ENCODE measurements around the gene PPARA.
A peak's percentile ranks its signal among the peaks of the same experiment; 100 is the strongest.

Gene PPARA

DNA sequence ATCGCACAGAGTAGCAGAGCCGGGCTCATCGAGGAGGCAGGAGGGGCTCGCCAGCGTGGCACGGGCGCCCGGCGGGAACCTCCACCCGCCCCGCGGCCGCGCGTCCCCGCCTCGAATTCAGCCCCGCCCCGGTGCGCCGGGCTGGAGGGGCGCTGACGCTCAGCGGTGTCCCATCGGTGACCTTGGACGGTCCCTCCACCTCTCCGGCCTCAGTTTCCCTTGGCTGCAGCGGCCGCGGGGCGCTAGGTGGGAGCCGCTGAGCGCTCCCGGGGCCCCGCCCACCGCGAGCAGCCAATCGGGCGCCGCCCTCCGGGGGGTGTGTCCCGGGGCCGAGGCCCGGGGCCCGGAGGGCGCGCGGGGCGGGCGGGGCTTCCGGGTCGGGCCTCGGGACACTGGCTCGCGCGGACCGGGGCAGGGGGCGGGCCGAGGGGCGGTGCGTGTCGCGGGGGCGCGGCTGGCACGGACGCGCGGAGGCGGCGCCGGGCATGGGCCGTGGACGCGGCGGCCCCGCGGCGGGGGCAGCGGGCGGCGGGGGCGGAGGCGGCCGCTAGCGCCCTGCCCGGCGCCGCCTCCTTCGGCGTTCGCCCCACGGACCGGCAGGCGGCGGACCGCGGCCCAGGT is at the start of gene PPARA:
TSS of gene PPARA (plus strand) at position 493 of the 621 bp plus-strand sequence. CDS start 47,858 bp downstream, outside the sequence.
- DNase-seq, result peak; percentile 86

GRCh38 chr22:46102159-46102558 is 48.2 kb upstream of the PPARA start:
- DNase-seq, result no peak

DNA sequence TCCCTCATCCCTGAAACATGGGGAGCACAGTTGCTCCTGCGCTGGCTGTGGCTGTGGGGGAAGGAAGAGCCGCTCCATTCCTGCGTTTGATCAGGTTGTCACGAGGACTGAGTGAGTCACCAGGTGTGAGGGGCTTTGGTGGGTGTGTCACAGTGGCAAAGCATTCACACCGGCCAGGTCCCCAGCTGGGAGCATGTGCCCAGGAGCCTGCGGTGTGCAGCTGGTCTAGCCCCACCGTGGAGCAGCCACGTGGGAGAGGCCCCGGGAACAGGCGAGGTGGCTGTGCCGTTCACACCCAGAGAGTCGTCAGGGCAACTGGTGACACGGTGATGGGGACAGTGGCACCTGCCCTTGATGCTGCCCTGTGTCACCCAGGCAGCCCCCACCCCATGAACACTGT is 47.6 kb upstream of the PPARA start:
- no peak for DNase-seq

- no peak for DNase-seq
Measured at GRCh38 chr22:46103181-46103580, 47.1 kb upstream of the PPARA start.

DNA sequence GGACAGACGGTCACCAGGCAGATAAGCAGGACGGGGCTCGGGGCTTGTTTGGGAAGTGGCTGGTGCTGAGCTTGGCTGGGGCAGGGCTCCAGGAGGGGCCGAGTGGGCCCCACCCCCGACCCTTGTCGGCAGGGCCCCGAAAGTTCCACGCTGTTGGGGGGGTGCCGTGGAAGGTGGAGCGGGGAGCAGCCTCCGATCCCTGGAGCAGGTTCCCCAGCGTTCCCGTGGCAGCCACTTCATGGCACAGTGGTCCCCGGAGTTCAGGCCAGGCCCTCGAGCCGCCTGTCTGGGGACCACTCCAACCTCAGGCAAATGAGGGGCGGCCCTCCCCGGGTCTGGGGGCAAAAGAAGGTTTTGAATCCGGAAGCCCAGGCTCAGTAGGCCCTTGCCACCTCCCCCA is 46.7 kb upstream of the PPARA start:
- DNase-seq, result no peak

DNA sequence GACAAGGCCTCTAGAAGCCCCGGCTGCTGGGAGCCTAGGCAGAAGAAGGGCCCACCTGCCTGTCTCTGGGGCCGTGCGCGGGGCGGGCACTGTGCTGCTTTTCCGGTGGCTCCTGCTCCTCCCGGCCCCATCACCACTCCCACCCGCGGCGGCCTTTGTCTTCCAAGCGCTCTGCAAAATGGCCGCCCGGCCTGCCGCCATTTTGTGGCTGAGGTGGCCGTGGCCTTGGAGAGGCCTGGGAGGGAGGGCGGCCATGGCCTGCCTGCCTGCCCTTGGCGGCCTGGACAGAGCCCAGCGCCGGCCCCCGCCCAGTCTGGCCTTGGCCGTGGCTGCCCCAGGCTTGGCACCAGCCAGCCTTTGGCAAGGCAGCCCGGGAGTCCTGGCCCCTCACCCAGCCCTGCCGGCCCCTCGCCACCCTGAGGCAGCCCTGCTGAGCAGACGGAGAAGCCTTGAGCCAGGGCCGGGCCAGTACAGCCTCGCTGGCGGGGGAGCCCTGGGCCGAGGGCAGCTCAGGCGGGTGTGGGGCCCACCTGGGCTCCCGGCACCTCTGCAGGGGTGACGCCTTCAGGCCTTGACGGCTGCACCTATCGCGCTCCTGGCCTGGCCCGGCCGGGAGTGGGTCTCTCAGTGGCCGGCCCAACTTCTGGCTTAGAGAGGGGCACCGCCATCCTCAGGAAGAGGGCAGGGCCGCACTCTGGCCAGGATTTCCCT is 46.0 kb upstream of the PPARA start:
- no peak for DNase-seq

DNA sequence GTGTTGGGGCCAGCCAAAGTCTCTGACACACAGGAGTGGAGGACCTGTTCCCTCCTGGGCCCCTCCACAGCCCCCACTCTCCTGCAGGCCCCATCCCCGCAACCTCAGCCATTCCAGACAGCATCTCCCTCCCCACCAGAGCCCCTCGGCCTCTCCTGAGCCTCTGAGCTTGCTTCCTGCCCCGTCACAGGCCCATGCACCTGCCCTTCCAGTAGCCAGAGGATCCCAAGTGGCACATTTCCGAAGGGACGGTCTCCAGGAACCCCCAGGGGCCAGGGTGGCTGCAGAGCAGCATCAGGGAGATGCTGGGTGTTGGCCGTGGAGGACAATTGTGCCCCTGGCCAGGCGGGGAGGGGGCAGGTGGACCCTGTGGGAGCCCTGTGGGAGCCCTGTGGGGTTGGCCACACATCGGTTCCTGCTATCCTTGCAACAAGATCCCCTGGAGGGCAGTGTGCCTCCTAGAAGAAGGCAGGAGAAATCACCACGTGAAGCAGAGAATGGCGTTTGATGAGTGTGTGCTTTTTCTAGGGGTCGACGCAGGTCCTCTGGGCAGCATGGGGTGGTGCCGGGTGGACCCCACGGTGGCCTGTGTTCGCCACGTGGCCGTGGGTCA is 45.3 kb upstream of the PPARA start:
- no peak for DNase-seq

- DNase-seq, result no peak
Measured at GRCh38 chr22:46105494-46106278, 44.6 kb upstream of the PPARA start.

GRCh38 chr22:46106279-46107022 is 43.9 kb upstream of the PPARA start:
- no peak for DNase-seq

- no peak for DNase-seq
Measured at GRCh38 chr22:46107089-46107664, 43.1 kb upstream of the PPARA start.

GRCh38 chr22:46107753-46108563 is 42.4 kb upstream of the PPARA start:
- no peak for DNase-seq

DNA sequence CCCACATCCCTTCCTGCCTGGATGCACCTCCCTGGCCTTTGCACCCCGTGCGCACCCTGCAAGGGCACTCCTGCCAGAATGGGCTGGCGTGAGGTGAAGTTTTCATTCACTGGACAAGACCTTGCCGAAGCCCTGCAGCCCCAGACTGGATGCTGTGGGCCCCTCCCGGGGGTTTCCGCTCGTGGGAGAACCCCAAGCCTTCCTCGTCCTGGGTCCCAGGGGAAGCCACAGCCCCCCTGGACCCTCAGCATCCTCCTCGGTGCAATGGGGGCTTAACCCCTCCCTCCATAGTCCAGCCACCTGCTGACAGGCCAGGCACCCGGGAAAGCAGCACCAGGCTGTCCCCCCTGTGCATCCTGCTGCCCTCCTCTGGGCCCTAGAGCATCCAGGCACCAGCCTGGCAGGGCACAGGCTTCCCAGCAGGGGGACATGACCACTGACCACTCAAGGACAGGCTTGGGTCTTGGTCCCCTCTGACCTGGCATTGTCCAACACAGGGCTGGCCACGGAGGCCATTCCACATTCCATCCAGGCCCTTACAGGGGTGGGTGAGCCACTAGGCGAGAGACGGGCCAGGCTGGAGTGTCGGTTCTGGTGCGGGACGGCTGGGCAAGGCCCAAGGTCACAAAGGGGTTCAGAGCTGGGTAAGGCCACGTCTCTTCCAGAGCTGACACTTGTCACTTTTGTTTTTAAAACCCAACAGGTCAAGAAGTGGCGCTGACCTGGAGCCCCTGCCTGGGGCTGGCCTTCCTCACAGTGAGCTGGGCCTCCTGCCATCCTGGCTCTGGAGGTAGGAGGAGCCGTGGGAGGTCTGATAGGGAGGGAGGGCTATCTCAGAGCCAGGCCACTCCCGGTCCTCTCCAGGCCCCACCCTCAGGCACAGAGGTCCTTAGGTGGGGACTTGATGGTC is 41.5 kb upstream of the PPARA start:
- no peak for DNase-seq

DNA sequence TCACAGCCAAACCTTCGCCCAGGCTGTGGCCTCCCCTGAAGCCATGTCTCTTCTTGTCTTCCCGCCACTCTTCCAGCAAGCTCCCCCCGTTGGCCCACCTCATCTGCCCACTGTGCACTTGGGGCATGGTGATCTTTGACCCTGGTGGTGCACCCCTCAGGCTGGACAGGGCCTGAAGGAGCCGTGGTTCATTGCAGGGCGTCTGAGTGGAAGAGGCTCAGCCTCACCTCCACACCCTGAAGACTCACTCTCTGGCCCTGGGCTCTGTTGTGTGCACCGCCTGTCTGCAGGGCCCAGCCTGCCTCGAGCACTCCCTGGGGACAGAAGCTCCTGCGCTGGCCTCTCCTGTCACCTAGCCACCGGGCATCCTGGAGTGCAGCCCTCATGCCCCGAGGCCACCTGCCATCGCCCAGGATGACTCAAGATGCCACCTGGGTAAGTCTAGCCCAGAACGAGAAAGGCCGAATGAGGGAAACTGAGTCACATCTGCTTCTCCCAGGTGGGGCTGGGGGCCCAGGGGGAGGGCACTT is 40.8 kb upstream of the PPARA start:
- no peak for DNase-seq

GRCh38 chr22:46110215-46110614 is 40.1 kb upstream of the PPARA start:
- DNase-seq, result peak; percentile 33

DNA sequence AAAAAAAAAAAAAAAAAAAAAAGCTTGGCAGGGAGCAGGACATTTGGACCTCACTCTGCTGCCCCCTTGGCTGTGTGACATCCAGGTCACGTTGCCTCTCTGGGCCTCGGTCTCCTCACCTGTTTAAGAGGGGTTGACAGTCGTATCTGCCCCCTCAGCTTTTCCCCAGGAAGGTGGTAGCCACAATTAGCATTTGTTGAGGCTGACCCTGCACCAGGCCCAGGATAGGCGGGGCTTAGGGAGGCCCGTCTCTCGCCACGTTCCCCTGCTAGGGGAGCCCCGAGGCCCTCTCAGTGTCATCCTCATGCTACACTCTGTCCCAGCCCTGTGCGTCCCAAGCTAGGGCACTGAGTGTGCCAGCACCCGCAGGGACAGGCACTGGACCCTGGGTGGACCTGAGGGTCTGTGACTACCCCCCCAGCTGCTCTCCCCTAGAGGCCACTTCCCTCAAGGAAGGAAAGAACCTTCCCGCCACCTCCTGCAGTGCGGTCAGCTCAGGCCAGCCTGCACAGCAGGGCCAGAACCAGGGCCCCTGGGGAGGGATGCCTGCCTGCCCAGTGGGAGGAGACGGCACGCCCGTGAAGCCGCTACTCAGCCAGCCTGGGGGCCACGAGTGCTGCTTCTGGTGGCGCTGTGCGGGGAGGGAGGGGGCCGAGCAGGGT is 38.5 kb upstream of the PPARA start:
- DNase-seq, result no peak

- DNase-seq, result no peak
Measured at GRCh38 chr22:46112405-46112804, 37.9 kb upstream of the PPARA start.

GRCh38 chr22:46113110-46113909 is 37.0 kb upstream of the PPARA start:
- no peak for DNase-seq

GRCh38 chr22:46113910-46114517 is 36.3 kb upstream of the PPARA start:
- no peak for DNase-seq

Measured in activated CD4-positive, alpha-beta T cell treated with anti-CD3 and anti-CD28 coated beads, Interleukin-2, Interleukin-6, amounts not matched to agents 100 ng/mL and 50 ng/mL, durations not matched to agents 16 hours and 8 hours (primary cell).